CD4-positive, alpha-beta memory T cell (primary cell): Measurements from ENCODE around the gene AKT3. TPM values are rescaled to one million over a fixed set of nuclear protein-coding genes. Genes with fewer than 3 reads are reported as not detected.

Source experiments
- CTCF ChIA-PET: fragments of 350-600 bp; sonication (Branson Sonifier 250); formaldehyde crosslinking; loops from one replicate; lab custom pipeline; 2021; ENCODE audit warnings: inconsistent platforms; ENCODE audit not compliant: partially characterized antibody; lab: Charles Lee
- POLR2A ChIA-PET: fragments of 350-600 bp; sonication (Branson Sonifier 250); formaldehyde crosslinking; loops from one replicate; lab custom pipeline; 2021; ENCODE audit not compliant: partially characterized antibody; lab: Charles Lee
- DNase-seq, 5 donors: peaks; one replicate each; pipeline versions ENCODE4 v3.0.0 to v3.0.0-alpha.2; 2020 to 2022; ENCODE audit warnings: mixed read lengths in 1 of 5
- H3K27ac ChIP-seq: one replicate; pipeline ENCODE4 v1.7.0; 2013; ENCODE audit warnings: low read depth, low read length
- H3K27me3 ChIP-seq: 2 replicates; pipeline ENCODE4 v1.7.0; 2013; ENCODE audit warnings: mild to moderate bottlenecking, low read length, moderate library complexity; ENCODE audit not compliant: insufficient read depth
- H3K36me3 ChIP-seq: 2 replicates; pipeline ENCODE4 v1.7.0; 2013; ENCODE audit warnings: mild to moderate bottlenecking, low read length, moderate library complexity; ENCODE audit not compliant: insufficient read depth
- H3K4me1 ChIP-seq: 2 replicates; pipeline ENCODE4 v1.7.0; 2013; ENCODE audit warnings: mild to moderate bottlenecking, low read length, moderate library complexity; ENCODE audit not compliant: insufficient read depth
- H3K4me3 ChIP-seq, 2 donors: one replicate each; pipeline ENCODE4 v1.7.0; 2013; ENCODE audit warnings: low read length in 2 of 2, mild to moderate bottlenecking in 1 of 2
- H3K9me3 ChIP-seq, 2 donors: one replicate each; pipeline ENCODE4 v1.7.0; 2013; ENCODE audit warnings: low read length in 2 of 2, control low read depth in 1 of 2; ENCODE audit not compliant: control insufficient read depth in 1 of 2
- H3K27ac Mint-ChIP-seq, 7 donors: one replicate each; pipeline ENCODE4 v1.8.0; 2020 to 2021; ENCODE audit warnings: mixed read lengths in 7 of 7, mild to moderate bottlenecking in 6 of 7, inconsistent platforms in 3 of 7, moderate library complexity in 3 of 7
- H3K27me3 Mint-ChIP-seq, 2 donors: one replicate each; pipeline ENCODE4 v1.8.0; 2020 to 2021; ENCODE audit warnings: mixed read lengths in 2 of 2
- H3K36me3 Mint-ChIP-seq, 2 donors: one replicate each; pipeline ENCODE4 v1.8.0; 2020 to 2021; ENCODE audit warnings: mixed read lengths in 2 of 2, inconsistent platforms in 1 of 2, mild to moderate bottlenecking in 1 of 2
- H3K4me1 Mint-ChIP-seq, 4 donors: one replicate each; pipeline ENCODE4 v1.8.0; 2020 to 2021; ENCODE audit warnings: mixed read lengths in 4 of 4, mild to moderate bottlenecking in 1 of 4
- H3K4me3 Mint-ChIP-seq, 8 donors: one replicate each; pipeline ENCODE4 v1.8.0; 2020 to 2021; ENCODE audit warnings: mixed read lengths in 8 of 8, mild to moderate bottlenecking in 7 of 8, moderate library complexity in 6 of 8, inconsistent platforms in 3 of 8
- H3K9me3 Mint-ChIP-seq, 8 donors: one replicate each; pipeline ENCODE4 v1.8.0; 2020 to 2021; ENCODE audit warnings: mixed read lengths in 8 of 8, mild to moderate bottlenecking in 5 of 8, inconsistent platforms in 3 of 8, moderate library complexity in 1 of 8
- intact Hi-C: fragments of 100-400 bp; cut with micrococcal nuclease; formaldehyde crosslinking; loops from one replicate; pipeline ENCODE4 v1.15.1; 2023
- polyA plus RNA-seq, 2 donors: library from polyadenylated mRNA; unstranded; fragments of 300-500 nt; fragmentation: Illumina TruSeq; gene quantifications; one replicate each; pipeline ENCODE4 v1.2.3, GENCODE V29; 2021
- total RNA-seq, 2 experiments: library from RNA; stranded (reverse); gene quantifications; one replicate each; pipeline ENCODE4 v1.2.3, GENCODE V29; 2021

Gene AKT3
- total and polyA plus RNA-seq, 4 experiments from 2014 or later, result 0.56 to 152 (median 77.1) TPM

DNA sequence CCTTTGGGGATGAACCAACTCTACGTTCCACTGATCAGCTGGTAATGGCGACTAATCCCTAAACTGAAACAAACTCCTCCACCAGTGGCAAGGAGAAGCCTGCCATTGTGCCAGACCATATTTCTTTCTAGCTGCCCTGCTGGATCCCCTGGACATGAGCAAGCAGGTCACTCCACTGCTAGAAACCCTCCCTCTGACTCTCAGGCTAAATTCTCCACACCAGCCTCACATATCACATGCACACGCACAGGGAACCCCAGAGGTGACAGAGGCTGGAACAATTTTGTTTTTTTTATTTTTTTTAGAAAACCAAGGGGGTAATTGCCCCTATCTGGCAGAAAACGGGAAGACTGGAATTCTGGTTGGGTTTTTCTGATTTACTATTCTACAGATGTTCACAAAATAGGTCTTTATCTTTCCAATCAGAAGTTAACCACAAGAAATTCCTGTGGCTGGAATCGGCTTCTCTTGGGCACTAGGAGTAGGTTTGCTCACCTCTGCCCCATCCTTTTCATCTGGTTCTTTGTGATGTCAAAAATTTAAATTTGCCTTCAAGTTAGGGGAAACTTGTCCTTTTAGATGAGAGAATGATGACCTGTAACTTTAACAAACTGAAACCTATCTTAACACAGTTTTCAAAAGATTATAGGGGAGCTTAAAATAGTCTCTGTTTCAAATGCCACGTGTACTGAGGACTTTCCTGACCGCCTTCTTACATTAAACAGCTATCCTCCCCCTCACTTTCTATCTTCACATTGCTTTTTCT lies 336.1 kb downstream of the AKT3 start:
- Mint-ChIP-seq H3K9me3 (no peaks in the 10 kb centered on the region), H3K27ac (peak overlapping the region in 5 of 7 donors; percentile 27 to 65 (median 30)), H3K4me3 (no peak overlapping the region), H3K27me3 (no peaks in the 10 kb centered on the region), H3K4me1 (peaks cover 0 to 27% (median 12%) of the 10 kb centered on the region in 4 donors), H3K36me3 (peaks cover 44 to 50% of the 10 kb centered on the region in 2 donors)
- ChIA-PET CTCF (no interaction called here), POLR2A (no interaction called here)
- no peaks in the 10 kb centered on the region for H3K27me3 ChIP-seq
- no peak for DNase-seq
- H3K36me3 ChIP-seq, result peaks cover 7% of the 10 kb centered on the region
- intact Hi-C loops, result no loop called here
- H3K27ac ChIP-seq, result no peak overlapping the region
- no peaks in the 10 kb centered on the region for H3K4me1 ChIP-seq
- H3K9me3 ChIP-seq, result no peaks in the 10 kb centered on the region
- no peak overlapping the region for H3K4me3 ChIP-seq

DNA sequence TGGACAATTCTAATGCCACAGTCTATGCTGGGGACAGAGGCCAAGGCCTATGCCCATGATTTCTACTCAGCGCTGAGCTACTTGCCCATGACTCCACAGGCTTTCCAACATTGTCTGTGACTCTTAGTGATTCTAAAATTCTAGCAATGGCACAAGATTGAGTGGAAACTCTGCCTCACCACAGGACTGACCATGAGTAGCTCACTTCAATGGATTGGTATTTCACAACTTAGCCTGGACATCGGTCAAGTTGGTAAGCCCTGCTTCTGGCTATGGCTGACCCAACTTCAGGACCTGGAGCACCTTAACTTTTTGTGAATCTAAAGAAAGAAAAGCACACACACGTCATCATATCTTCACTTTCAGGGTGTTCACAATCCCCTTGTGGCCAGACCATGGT lies 339.1 kb downstream of the AKT3 start:
- H3K4me3 Mint-ChIP-seq, result no peak overlapping the region
- intact Hi-C loops, result no loop called here
- H3K36me3 Mint-ChIP-seq, result peaks cover 35 to 51% of the 10 kb centered on the region in 2 donors
- peaks cover 11% of the 10 kb centered on the region for H3K36me3 ChIP-seq
- no peaks in the 10 kb centered on the region for H3K4me1 ChIP-seq
- no peak for DNase-seq
- H3K4me3 ChIP-seq, result no peak overlapping the region
- no peaks in the 10 kb centered on the region for H3K27me3 Mint-ChIP-seq
- no peaks in the 10 kb centered on the region for H3K27me3 ChIP-seq
- H3K27ac ChIP-seq, result no peak overlapping the region
- H3K9me3 ChIP-seq, result no peaks in the 10 kb centered on the region
- peak overlapping the region in 3 of 7 donors; percentile 4 to 80 (median 32) for H3K27ac Mint-ChIP-seq
- ChIA-PET CTCF (no interaction called here), POLR2A (no interaction called here)
- no peaks in the 10 kb centered on the region for H3K9me3 Mint-ChIP-seq
- H3K4me1 Mint-ChIP-seq, result peaks cover 5 to 24% (median 15%) of the 10 kb centered on the region in 4 donors

DNA sequence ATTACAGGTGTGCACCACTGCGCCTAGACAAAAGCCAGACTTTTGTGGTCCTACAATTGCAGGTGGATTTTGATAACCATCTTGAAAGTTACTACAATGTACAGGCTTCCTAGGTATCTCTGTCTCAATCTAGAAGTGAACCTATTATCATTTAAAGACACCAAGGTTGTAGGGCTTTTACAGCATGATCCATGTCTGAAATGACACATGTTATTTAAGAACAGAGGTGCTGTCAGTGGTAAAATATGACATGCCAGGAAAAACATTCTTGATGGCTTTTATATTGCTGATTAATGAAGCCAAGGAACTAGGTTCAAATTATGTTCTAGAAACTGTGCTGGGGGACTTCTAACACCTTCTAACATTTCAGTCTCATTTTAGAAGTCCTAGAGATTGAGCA lies 341.1 kb downstream of the AKT3 start:
- Mint-ChIP-seq H3K27ac (peak overlapping the region in 1 of 7 donors; percentile 55), H3K27me3 (no peaks in the 10 kb centered on the region), H3K4me1 (peaks cover 0 to 13% (median 12%) of the 10 kb centered on the region in 4 donors), H3K36me3 (peaks cover 52 to 59% of the 10 kb centered on the region in 2 donors), H3K4me3 (no peak overlapping the region), H3K9me3 (no peaks in the 10 kb centered on the region)
- intact Hi-C loops, result no loop called here
- H3K27me3 ChIP-seq, result no peaks in the 10 kb centered on the region
- no peaks in the 10 kb centered on the region for H3K4me1 ChIP-seq
- DNase-seq, result no peak
- H3K27ac ChIP-seq, result no peak overlapping the region
- peaks cover 15% of the 10 kb centered on the region for H3K36me3 ChIP-seq
- H3K4me3 ChIP-seq, result no peak overlapping the region
- no peaks in the 10 kb centered on the region for H3K9me3 ChIP-seq
- ChIA-PET POLR2A (no interaction called here), CTCF (no interaction called here)

DNA sequence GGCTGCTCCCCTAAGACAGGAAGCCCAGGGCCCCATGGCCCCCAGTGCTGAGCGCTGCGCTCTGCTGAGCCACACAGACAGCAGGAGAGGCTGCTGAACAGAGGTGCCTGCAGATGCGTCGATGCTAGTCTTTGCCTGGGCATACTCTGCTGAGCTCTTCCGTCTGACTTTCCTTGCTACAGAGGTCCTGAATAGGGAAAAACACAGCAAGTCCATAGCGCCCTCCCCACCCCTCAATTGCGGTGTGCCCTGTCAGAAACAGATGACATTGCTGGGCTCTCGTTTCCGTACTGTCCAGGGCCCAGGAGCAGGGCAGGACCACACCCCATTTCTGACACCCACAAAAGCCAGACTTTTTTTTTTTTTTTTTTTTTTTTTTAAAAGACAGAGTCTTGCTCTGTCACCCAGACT lies 341.7 kb downstream of the AKT3 start:
- intact Hi-C loops, result no loop called here
- Mint-ChIP-seq H3K4me1 (peaks cover 0 to 13% (median 12%) of the 10 kb centered on the region in 4 donors), H3K27me3 (no peaks in the 10 kb centered on the region), H3K36me3 (peaks cover 57 to 66% of the 10 kb centered on the region in 2 donors), H3K9me3 (no peaks in the 10 kb centered on the region), H3K4me3 (peak overlapping the region in 2 of 8 donors; percentile 3 to 11), H3K27ac (peak overlapping the region in 4 of 7 donors; percentile 25 to 75 (median 54))
- Histone ChIP-seq H3K9me3 (no peaks in the 10 kb centered on the region), H3K36me3 (peaks cover 15% of the 10 kb centered on the region), H3K27me3 (no peaks in the 10 kb centered on the region), H3K4me3 (no peak overlapping the region), H3K27ac (no peak overlapping the region), H3K4me1 (no peaks in the 10 kb centered on the region)
- DNase-seq, result no peak
- ChIA-PET CTCF (no interaction called here), POLR2A (no interaction called here)

DNA sequence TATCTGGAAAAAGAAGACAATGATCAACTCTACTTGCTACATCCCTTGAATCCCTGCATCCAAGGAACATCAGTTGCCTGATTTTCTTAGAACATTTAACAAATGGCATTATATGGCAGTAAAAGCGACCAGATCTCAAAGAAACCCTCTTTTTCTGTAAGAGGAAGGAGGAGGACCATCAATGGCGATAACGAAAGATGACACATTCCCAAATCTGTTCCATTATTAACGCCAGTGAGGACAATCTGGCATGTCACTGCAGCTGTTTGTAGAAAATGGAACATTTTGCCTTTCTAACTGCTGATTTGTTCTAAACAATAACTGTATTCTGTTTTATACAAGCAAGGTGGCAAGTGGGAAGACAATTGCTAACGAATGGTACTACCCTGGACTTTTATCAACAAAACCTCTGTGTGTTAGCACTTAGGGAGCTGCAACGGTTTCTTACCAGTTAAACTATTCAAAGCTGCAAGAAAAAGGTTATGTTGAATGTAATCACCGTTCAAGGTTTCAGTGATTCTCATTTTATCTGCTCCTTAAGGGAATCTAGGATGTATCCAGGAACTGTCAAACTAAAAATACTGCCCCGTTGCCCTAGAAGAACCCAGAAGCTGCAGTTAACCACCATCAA lies 342.3 kb downstream of the AKT3 start:
- POLR2A ChIA-PET, result no interaction called here
- peak overlapping the region in 4 of 7 donors; percentile 25 to 76 (median 68) for H3K27ac Mint-ChIP-seq
- no peaks in the 10 kb centered on the region for H3K27me3 Mint-ChIP-seq
- H3K4me3 Mint-ChIP-seq, result no peak overlapping the region
- no peaks in the 10 kb centered on the region for H3K4me1 ChIP-seq
- H3K27me3 ChIP-seq, result no peaks in the 10 kb centered on the region
- H3K9me3 Mint-ChIP-seq, result no peaks in the 10 kb centered on the region
- intact Hi-C loops, result no loop called here
- H3K4me1 Mint-ChIP-seq, result peaks cover 0 to 13% (median 12%) of the 10 kb centered on the region in 4 donors
- peaks cover 15% of the 10 kb centered on the region for H3K36me3 ChIP-seq
- no peak overlapping the region for H3K27ac ChIP-seq
- H3K9me3 ChIP-seq, result no peaks in the 10 kb centered on the region
- CTCF ChIA-PET, result no interaction called here
- H3K36me3 Mint-ChIP-seq, result peaks cover 58 to 71% of the 10 kb centered on the region in 2 donors
- DNase-seq, result no peak
- H3K4me3 ChIP-seq, result no peak overlapping the region

DNA sequence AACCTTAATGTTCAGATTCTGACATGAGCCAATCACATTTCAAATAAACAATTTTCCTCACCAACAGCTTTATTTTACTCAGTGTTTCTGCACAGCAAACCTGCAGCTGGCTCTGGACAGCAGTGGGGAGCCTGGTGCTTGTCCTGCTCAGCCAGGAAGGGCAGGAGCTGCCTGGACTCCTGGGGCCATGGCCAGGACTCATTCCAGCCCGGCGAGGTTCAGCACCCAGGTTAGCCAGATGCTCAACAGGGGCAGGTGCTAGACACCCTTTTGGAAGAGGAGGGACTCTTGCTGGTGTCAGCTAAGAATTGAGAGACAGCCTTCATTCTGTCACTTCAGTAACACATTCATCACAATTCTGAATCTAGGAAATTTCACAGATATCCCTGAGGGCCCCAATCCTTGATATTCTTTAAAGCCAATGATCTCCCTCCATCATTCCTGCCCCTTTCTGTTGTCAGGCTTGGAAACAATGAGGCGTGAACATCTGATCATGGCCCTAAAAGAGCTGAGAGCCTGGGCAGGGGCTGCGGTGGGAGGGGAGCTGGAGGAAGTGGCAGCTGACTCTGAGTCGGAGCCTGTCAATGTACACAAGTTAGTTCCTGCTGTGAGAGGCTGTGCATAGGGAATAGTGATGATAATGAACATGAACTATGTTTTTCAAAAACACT lies 342.9 kb downstream of the AKT3 start:
- no peaks in the 10 kb centered on the region for H3K9me3 ChIP-seq
- Mint-ChIP-seq H3K27me3 (no peaks in the 10 kb centered on the region), H3K27ac (peak overlapping the region in 6 of 7 donors; percentile 5 to 76 (median 53)), H3K4me1 (peaks cover 0 to 12% (median 11%) of the 10 kb centered on the region in 4 donors), H3K9me3 (no peaks in the 10 kb centered on the region), H3K36me3 (peaks cover 57 to 73% of the 10 kb centered on the region in 2 donors), H3K4me3 (no peak overlapping the region)
- POLR2A ChIA-PET, result no interaction called here
- H3K27ac ChIP-seq, result no peak overlapping the region
- no peaks in the 10 kb centered on the region for H3K27me3 ChIP-seq
- H3K4me3 ChIP-seq, result no peak overlapping the region
- intact Hi-C loops, result no loop called here
- DNase-seq, result no peak
- H3K4me1 ChIP-seq, result no peaks in the 10 kb centered on the region
- peaks cover 15% of the 10 kb centered on the region for H3K36me3 ChIP-seq
- CTCF ChIA-PET, result no interaction called here
